IMR-90 (cell line): ENCODE measurements around the gene PEX6. TPM values are rescaled to one million over a fixed set of nuclear protein-coding genes. Genes with fewer than 3 reads are reported as not detected.

ENCODE experiments used
- ATAC-seq: fragments of 200-7000 bp; cut with Tn5 transposase; 2 replicates; pipeline ENCODE4 v1.9.1; 2020; ENCODE audit warnings: low read depth, mild to moderate bottlenecking, moderate library complexity
- BruUV-seq: library from RNA; stranded (reverse); fragments of 400-500 nt; replicated peaks from 2 replicates; lab custom pipeline; 2021; lab: Mats Ljungman, UMichigan
- CTCF ChIA-PET: fragments of 300-600 bp; formaldehyde crosslinking; extraction: SDS; loops from one replicate; lab custom pipeline; 2021; ENCODE audit warnings: antibody characterized with exemption; lab: Yijun Ruan, JAX
- POLR2A ChIA-PET: fragments of 300-600 bp; sonication (Branson Sonifier 250); formaldehyde crosslinking; loops from one replicate; lab custom pipeline; 2022; ENCODE audit warnings: antibody characterized with exemption; ENCODE audit not compliant: unreplicated experiment; lab: Charles Lee
- DNase-seq: peaks from one replicate; pipeline ENCODE4 v3.0.0; 2013
- H2AFZ ChIP-seq: replicated peaks from 2 replicates; pipeline ENCODE3; 2013; ENCODE audit warnings: low read length, mild to moderate bottlenecking; ENCODE audit not compliant: poor library complexity
- H2AK5ac ChIP-seq: 2 replicates; pipeline ENCODE4 v1.6.1; 2013; ENCODE audit warnings: low read depth, low read length, inconsistent platforms
- H2AK9ac ChIP-seq: replicated peaks from 2 replicates; pipeline ENCODE3; 2013; ENCODE audit warnings: mild to moderate bottlenecking, low read depth, low read length, moderate library complexity; ENCODE audit not compliant: poor library complexity
- H2BK120ac ChIP-seq: 2 replicates; pipeline ENCODE4 v1.6.1; 2013; ENCODE audit warnings: low read depth, low read length, inconsistent platforms
- H2BK15ac ChIP-seq: 3 replicates; pipeline ENCODE4 v1.6.1; 2013; ENCODE audit warnings: low read depth, low read length, inconsistent platforms
- H2BK20ac ChIP-seq: 2 replicates; pipeline ENCODE4 v1.6.1; 2013; ENCODE audit warnings: low read depth, mild to moderate bottlenecking, inconsistent platforms, low read length, moderate library complexity
- H2BK5ac ChIP-seq: 2 replicates; pipeline ENCODE4 v1.6.1; 2013; ENCODE audit warnings: mild to moderate bottlenecking, low read depth, low read length, inconsistent platforms; ENCODE audit not compliant: poor library complexity, severe bottlenecking
- H3K14ac ChIP-seq: replicated peaks from 2 replicates; pipeline ENCODE4 v1.6.1; 2013; ENCODE audit warnings: low read depth, low read length, inconsistent platforms
- H3K18ac ChIP-seq: 2 replicates; pipeline ENCODE4 v1.6.1; 2013; ENCODE audit warnings: low read depth, low read length, control low read depth
- H3K23ac ChIP-seq: 2 replicates; pipeline ENCODE4 v1.6.1; 2013; ENCODE audit warnings: low read depth, low read length, inconsistent platforms
- H3K27ac ChIP-seq: 2 replicates; pipeline ENCODE4 v1.5.1; 2013; ENCODE audit warnings: mild to moderate bottlenecking, control low read depth, low read length; ENCODE audit not compliant: insufficient read depth
- H3K27me3 ChIP-seq: 2 replicates; pipeline ENCODE4 v1.6.1; 2013; ENCODE audit warnings: low read length; ENCODE audit not compliant: control insufficient read depth, insufficient read depth
- H3K36me3 ChIP-seq: 2 replicates; pipeline ENCODE4 v1.6.1; 2013; ENCODE audit warnings: low read length, mixed read lengths; ENCODE audit not compliant: control insufficient read depth, insufficient read depth
- H3K4ac ChIP-seq: 2 replicates; pipeline ENCODE4 v1.6.1; 2013; ENCODE audit warnings: low read depth, low read length, inconsistent platforms
- H3K4me1 ChIP-seq: 2 replicates; pipeline ENCODE4 v1.6.1; 2013; ENCODE audit warnings: low read length, mixed read lengths; ENCODE audit not compliant: control insufficient read depth, insufficient read depth
- H3K4me2 ChIP-seq: 2 replicates; pipeline ENCODE4 v1.6.1; 2013; ENCODE audit warnings: low read depth, mild to moderate bottlenecking, control low read depth, low read length, moderate library complexity
- H3K4me3 ChIP-seq: 2 replicates; pipeline ENCODE4 v1.5.1; 2013; ENCODE audit warnings: low read depth, mild to moderate bottlenecking, control low read depth, low read length, moderate library complexity; ENCODE audit not compliant: insufficient read depth
- H3K56ac ChIP-seq: 2 replicates; pipeline ENCODE4 v1.6.1; 2013; ENCODE audit warnings: low read length, inconsistent platforms; ENCODE audit not compliant: insufficient read depth; ENCODE audit errors: extremely low read depth
- H3K79me1 ChIP-seq, 2 experiments: 2 replicates each; pipeline ENCODE4 v1.6.1; 2013; ENCODE audit warnings: low read length in 2 of 2, inconsistent platforms in 1 of 2, low read depth in 1 of 2
- H3K9ac ChIP-seq: 2 replicates; pipeline ENCODE4 v1.6.1; 2013; ENCODE audit warnings: low read depth, low read length, control low read depth
- H3K9me1 ChIP-seq: 2 replicates; pipeline ENCODE4 v1.6.1; 2013; ENCODE audit warnings: low read length, inconsistent platforms; ENCODE audit not compliant: insufficient read depth
- H3K9me3 ChIP-seq: 2 replicates; pipeline ENCODE4 v1.6.1; 2013; ENCODE audit warnings: low read length; ENCODE audit not compliant: control insufficient read depth, insufficient read depth
- H4K20me1 ChIP-seq: 2 replicates; pipeline ENCODE4 v1.6.1; 2013; ENCODE audit warnings: low read length, inconsistent platforms; ENCODE audit not compliant: insufficient read depth
- H4K5ac ChIP-seq: 2 replicates; pipeline ENCODE4 v1.6.1; 2013; ENCODE audit warnings: mild to moderate bottlenecking, low read depth, low read length, control low read depth
- H4K8ac ChIP-seq, 2 experiments: 2 replicates each; pipeline ENCODE4 v1.6.1; 2013; ENCODE audit warnings: low read depth in 2 of 2, low read length in 2 of 2, control low read depth in 1 of 2, inconsistent platforms in 1 of 2
- H4K91ac ChIP-seq: 2 replicates; pipeline ENCODE4 v1.6.1; 2013; ENCODE audit warnings: low read depth, low read length, inconsistent platforms; ENCODE audit not compliant: insufficient read depth
- BHLHE40 ChIP-seq: fragments of 150-350 bp; IDR thresholded peaks from 2 replicates; pipeline ENCODE4 v1.6.1; 2016; ENCODE audit warnings: mild to moderate bottlenecking, low read depth, low read length
- CHD1 ChIP-seq: IDR thresholded peaks from 2 replicates; pipeline ENCODE4 v1.6.1; 2012; ENCODE audit warnings: low read depth, low read length, improper control_type of control experiment
- MAFK ChIP-seq: IDR thresholded peaks from 2 replicates; pipeline ENCODE4 v1.6.1; 2012; ENCODE audit warnings: low read depth, low read length, improper control_type of control experiment
- MAZ ChIP-seq: IDR thresholded peaks from 2 replicates; pipeline ENCODE4 v1.6.1; 2012; ENCODE audit warnings: low read depth, mild to moderate bottlenecking, low read length, improper control_type of control experiment, moderate library complexity, borderline replicate concordance
- MXI1 ChIP-seq: IDR thresholded peaks from 2 replicates; pipeline ENCODE4 v1.6.1; 2012; ENCODE audit warnings: low read depth, mild to moderate bottlenecking, low read length, moderate library complexity, borderline replicate concordance
- NFE2L2 ChIP-seq: fragments of 150-350 bp; IDR thresholded peaks from 2 replicates; pipeline ENCODE4 v1.6.1; 2016; ENCODE audit warnings: low read depth, mild to moderate bottlenecking, low read length
- POLR2A ChIP-seq: IDR thresholded peaks from 2 replicates; pipeline ENCODE4 v1.6.1; 2012; ENCODE audit warnings: mild to moderate bottlenecking, low read depth, low read length
- RAD21 ChIP-seq: IDR thresholded peaks from 2 replicates; pipeline ENCODE4 v1.6.1; 2012; ENCODE audit warnings: low read length, improper control_type of control experiment
- RFX5 ChIP-seq: IDR thresholded peaks from 2 replicates; pipeline ENCODE4 v1.8.0; 2012; ENCODE audit warnings: low read depth, mild to moderate bottlenecking, low read length, moderate library complexity
- USF2 ChIP-seq: fragments of 150-350 bp; IDR thresholded peaks from 2 replicates; pipeline ENCODE4 v1.6.1; 2017; ENCODE audit warnings: mild to moderate bottlenecking, antibody characterized with exemption, low read length, low read depth
- WGBS, 2 experiments: methylation state at CpG; one replicate each; pipeline versions ENCODE4 v1.1.5 to v1.1.7; 2013; ENCODE audit warnings: missing lambda C conversion rate in 2 of 2; ENCODE audit not compliant: insufficient read length in 1 of 2; ENCODE audit errors: extremely low coverage in 2 of 2; 5-methylcytosine and 5-hydroxymethylcytosine counted together
- dilution Hi-C: fragments of 300-500 bp; cut with HindIII; formaldehyde crosslinking; loops from one replicate; pipeline ENCODE4 v1.14.3; 2018; ENCODE audit warnings: low sequenced_read_pairs; ENCODE audit not compliant: unreplicated experiment
- in situ Hi-C: fragments of 300-500 bp; cut with MboI; formaldehyde crosslinking; loops from 3 replicates; pipeline ENCODE4 v1.14.3; 2019; ENCODE audit warnings: low sequenced_read_pairs, inconsistent platforms, mixed read lengths
- intact Hi-C: fragments of 100-400 bp; cut with micrococcal nuclease; formaldehyde crosslinking; loops from 2 replicates; pipeline ENCODE4 v1.10.0; 2022
- polyA plus RNA-seq, 3 experiments: library from polyadenylated mRNA; depleted of rRNA; stranded (reverse); fragments of >200 nt; gene quantifications; 2 replicates each; pipeline ENCODE4 v1.2.3, GENCODE V29; 2012; ENCODE audit warnings: low replicate concordance in 1 of 3
- total RNA-seq: library from RNA; depleted of rRNA; stranded (reverse); fragments of >200 nt; gene quantifications from 2 replicates; pipeline ENCODE4 v1.2.3, GENCODE V29; 2012

The PEX6 gene
- total and polyA plus RNA-seq, 2 of the 4 experiments (the other 2 are of a cell fraction) = 10.4 to 10.6 TPM

DNA sequence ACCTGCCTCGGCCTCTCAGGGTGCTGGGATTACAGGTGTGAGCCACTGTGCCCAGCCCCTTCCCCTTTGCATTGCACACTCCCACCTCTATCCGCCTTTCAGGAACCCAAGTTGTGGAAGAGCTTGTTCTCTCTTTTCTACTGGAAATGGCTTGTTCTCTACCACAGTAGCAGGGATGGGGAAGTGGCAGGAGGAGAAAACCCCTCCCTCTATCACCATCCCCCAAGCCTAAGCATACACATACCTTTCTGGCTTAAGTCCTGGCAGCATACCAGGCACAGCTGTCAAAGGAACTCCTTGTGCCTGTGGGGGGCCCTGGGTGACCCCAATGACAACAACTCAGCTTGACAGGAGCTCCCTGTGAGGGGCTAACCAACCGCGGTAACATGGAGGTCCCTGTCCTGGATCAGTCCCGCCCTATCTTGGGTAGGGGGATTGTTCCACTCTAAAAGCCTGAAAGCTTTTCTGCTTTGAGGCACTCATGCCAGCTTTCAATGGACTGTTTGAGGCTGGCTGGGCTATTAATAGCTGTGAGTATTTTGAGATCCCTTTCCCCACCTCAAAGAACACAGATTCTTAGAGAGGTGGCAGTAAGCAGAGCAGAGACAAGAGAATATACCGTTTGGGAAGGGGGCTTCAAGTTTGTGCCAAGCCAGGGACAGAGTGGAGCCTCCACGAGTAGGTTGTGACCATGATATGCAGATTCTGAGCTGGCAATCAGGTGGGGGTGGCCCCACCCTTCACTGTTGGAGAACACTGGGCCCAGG is 37.4 kb upstream of the PEX6 start:
- Histone ChIP-seq H4K91ac (no peak overlapping the region), H2BK5ac (no peak overlapping the region), H2BK15ac (no peak overlapping the region), H2BK20ac (no peak overlapping the region), H3K79me1 (peaks cover 12 to 77% of the 10 kb centered on the region in 2 experiments), H4K5ac (no peak overlapping the region), H3K9me1 (peaks cover 3% of the 10 kb centered on the region), H2AFZ (no peak overlapping the region), H3K36me3 (peaks cover 35% of the 10 kb centered on the region), H3K27ac (no peak overlapping the region), H3K14ac (no peak overlapping the region), H2AK9ac (peak overlapping the region; percentile 18), H3K4ac (no peak overlapping the region), H3K18ac (no peak overlapping the region), H3K4me1 (peaks cover 15% of the 10 kb centered on the region), H4K20me1 (no peaks in the 10 kb centered on the region; the same call in 1 of the 2 replicates), H2BK120ac (no peak overlapping the region), H3K9ac (no peak overlapping the region), H3K23ac (peak overlapping the region; percentile 13; the same call in 1 of the 2 replicates), H4K8ac (no peak overlapping the region), H3K27me3 (no peaks in the 10 kb centered on the region), H2AK5ac (no peak overlapping the region), H3K56ac (no peak overlapping the region), H3K4me3 (no peak overlapping the region), H3K9me3 (no peaks in the 10 kb centered on the region), H3K4me2 (no peak overlapping the region)
- BruUV-seq = no TSS peak
- DNase-seq = no peak
- WGBS, 2 experiments = 87% methylated on average over 3 of the region's 7 CpGs; no CpG with 5 or more reads in 1 of the 2 experiments
- ATAC-seq = no peak
- dilution Hi-C loops = no loop called here
- in situ Hi-C loops = no loop called here
- ChIA-PET POLR2A (no interaction called here), CTCF (no interaction called here)
- intact Hi-C loops = no loop called here
- TF ChIP-seq USF2 = no peak
- TF ChIP-seq RAD21 = no peak
- no peak for TF ChIP-seq RFX5
- TF ChIP-seq POLR2A = no peak
- no peak for TF ChIP-seq MAZ
- TF ChIP-seq NFE2L2 = no peak
- no peak for TF ChIP-seq MXI1
- TF ChIP-seq MAFK = no peak
- TF ChIP-seq CHD1 = no peak
- no peak for TF ChIP-seq BHLHE40
